WTC11 (cell line): ENCODE data around the gene SNX2. TPM values are rescaled to one million over a fixed set of nuclear protein-coding genes. Genes with fewer than 3 reads are reported as not detected.

ENCODE experiments used
- ATAC-seq: fragments of 200-7000 bp; cut with Tn5 transposase; 2 replicates; pipeline ENCODE4 v1.10.0; 2021; ENCODE audit warnings: mild to moderate bottlenecking, moderate library complexity
- CTCF ChIA-PET: fragments of 300-600 bp; sonication (Branson Sonifier 250); formaldehyde crosslinking; loops from one replicate; lab custom pipeline; 2021; ENCODE audit warnings: antibody characterized with exemption; lab: Charles Lee
- POLR2A ChIA-PET: fragments of 350-600 bp; sonication (Branson Sonifier 250); formaldehyde crosslinking; loops from one replicate; lab custom pipeline; 2021; ENCODE audit warnings: antibody characterized with exemption; lab: Charles Lee
- DNase-seq: peaks from one replicate; pipeline ENCODE4 v3.0.0; 2021; ENCODE audit warnings: low spot score
- H3K27ac Mint-ChIP-seq: 2 replicates; pipeline ENCODE4 v1.8.0; 2021; ENCODE audit warnings: mixed read lengths
- H3K27me3 Mint-ChIP-seq: 2 replicates; pipeline ENCODE4 v1.8.0; 2021; ENCODE audit warnings: low read depth, mild to moderate bottlenecking, moderate library complexity, mixed read lengths
- H3K36me3 Mint-ChIP-seq: 2 replicates; pipeline ENCODE4 v1.8.0; 2021; ENCODE audit warnings: mixed read lengths
- H3K4me1 Mint-ChIP-seq: 2 replicates; pipeline ENCODE4 v1.8.0; 2022; ENCODE audit warnings: mixed read lengths
- H3K4me3 Mint-ChIP-seq: 2 replicates; pipeline ENCODE4 v1.8.0; 2021; ENCODE audit warnings: mild to moderate bottlenecking, moderate library complexity, mixed read lengths
- H3K9me3 Mint-ChIP-seq: 2 replicates; pipeline ENCODE4 v1.8.0; 2021; ENCODE audit warnings: mixed read lengths
- ATF1 ChIP-seq: sonication (generic); formaldehyde crosslinking; IDR thresholded peaks from 2 replicates; pipeline ENCODE4 v1.8.1; 2023; ENCODE audit warnings: mild to moderate bottlenecking, moderate library complexity, missing genetic modification reagents
- ESRRA ChIP-seq: sonication (generic); formaldehyde crosslinking; IDR thresholded peaks from 2 replicates; pipeline ENCODE4 v1.8.1; 2022; ENCODE audit warnings: mild to moderate bottlenecking, missing genetic modification reagents, borderline replicate concordance
- ETV6 ChIP-seq: sonication (generic); formaldehyde crosslinking; IDR thresholded peaks from 2 replicates; pipeline ENCODE4 v1.8.1; 2022; ENCODE audit warnings: mild to moderate bottlenecking, missing genetic modification reagents
- FOXK1 ChIP-seq: sonication (generic); formaldehyde crosslinking; IDR thresholded peaks from 2 replicates; pipeline ENCODE4 v1.8.0; 2022; ENCODE audit warnings: mild to moderate bottlenecking, moderate library complexity, missing genetic modification reagents
- FOXP1 ChIP-seq: sonication (generic); formaldehyde crosslinking; IDR thresholded peaks from 2 replicates; pipeline ENCODE4 v1.8.0; 2022; ENCODE audit warnings: missing genetic modification reagents, mild to moderate bottlenecking, moderate library complexity, borderline replicate concordance
- GABPB1 ChIP-seq: sonication (generic); formaldehyde crosslinking; IDR thresholded peaks from 2 replicates; pipeline ENCODE4 v1.8.1; 2023; ENCODE audit warnings: mild to moderate bottlenecking, missing genetic modification reagents
- MXD4 ChIP-seq: fragments of 250-450 bp; sonication (Bioruptor Pico); IDR thresholded peaks from 2 replicates; pipeline ENCODE4 v1.8.0; 2021; ENCODE audit warnings: mild to moderate bottlenecking, moderate library complexity, borderline replicate concordance
- MYBL2 ChIP-seq: sonication (generic); formaldehyde crosslinking; IDR thresholded peaks from 2 replicates; pipeline ENCODE4 v1.8.1; 2023; ENCODE audit warnings: mild to moderate bottlenecking, moderate library complexity, missing genetic modification reagents
- SMAD4 ChIP-seq: sonication (generic); formaldehyde crosslinking; IDR thresholded peaks from 2 replicates; pipeline ENCODE4 v1.8.0; 2022; ENCODE audit warnings: mild to moderate bottlenecking, missing genetic modification reagents
- SP1 ChIP-seq: sonication (generic); formaldehyde crosslinking; conservative IDR thresholded peaks from 2 replicates; pipeline ENCODE4 v1.8.1; 2022; ENCODE audit warnings: missing genetic modification reagents
- ZNF219 ChIP-seq: sonication (generic); formaldehyde crosslinking; IDR thresholded peaks from 2 replicates; pipeline ENCODE4 v1.8.0; 2023; ENCODE audit warnings: missing genetic modification reagents, mild to moderate bottlenecking, borderline replicate concordance
- total RNA-seq: library from RNA; stranded (reverse); gene quantifications from 3 replicates; pipeline ENCODE4 v1.2.3, GENCODE V29; 2021
- TF ChIP-seq, protein P1 (sequence below): sonication (generic); formaldehyde crosslinking; IDR thresholded peaks from 2 replicates; pipeline ENCODE4 v1.8.1; 2023; ENCODE audit warnings: mild to moderate bottlenecking, missing genetic modification reagents, moderate library complexity
- TF ChIP-seq, protein P2 (sequence below): fragments of 250-450 bp; sonication (Bioruptor Pico); IDR thresholded peaks from 2 replicates; pipeline ENCODE4 v1.9.0; 2021; ENCODE audit warnings: mild to moderate bottlenecking, borderline replicate concordance
- TF ChIP-seq, protein P3 (sequence below): sonication (generic); formaldehyde crosslinking; IDR thresholded peaks from 2 replicates; pipeline ENCODE4 v1.8.1; 2023; ENCODE audit warnings: mild to moderate bottlenecking, missing genetic modification reagents
- TF ChIP-seq, protein P4 (sequence below): sonication (generic); formaldehyde crosslinking; IDR thresholded peaks from 2 replicates; pipeline ENCODE4 v1.8.0; 2023; ENCODE audit warnings: missing genetic modification reagents, mild to moderate bottlenecking, borderline replicate concordance
- TF ChIP-seq, protein P5 (sequence below): sonication (generic); formaldehyde crosslinking; IDR thresholded peaks from 2 replicates; pipeline ENCODE4 v1.8.1; 2023; ENCODE audit warnings: mild to moderate bottlenecking, moderate library complexity, missing genetic modification reagents
- TF ChIP-seq, protein P6 (sequence below): sonication (generic); formaldehyde crosslinking; IDR thresholded peaks from 2 replicates; pipeline ENCODE4 v1.8.1; 2022; ENCODE audit warnings: mild to moderate bottlenecking, moderate library complexity, missing genetic modification reagents

The SNX2 gene
- total RNA-seq, 1 experiment from 2014 or later = 63.7 TPM

DNA sequence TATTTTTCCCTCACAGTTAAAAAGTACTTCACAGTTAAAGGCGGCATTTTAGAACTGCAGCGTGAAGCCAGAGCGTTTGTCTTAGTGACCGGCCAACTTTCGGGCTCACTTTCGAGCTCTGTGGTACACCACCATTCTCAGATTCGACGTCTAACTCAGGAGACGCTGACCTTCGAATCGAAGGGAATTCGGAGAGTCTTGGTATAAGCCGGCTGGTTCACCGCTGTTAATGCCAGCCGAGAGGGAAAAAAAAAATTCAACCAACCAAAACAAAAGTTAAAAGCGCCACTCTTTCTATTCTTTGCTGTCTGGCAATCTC lies 70.0 kb downstream of the SNX2 start:
- DNase-seq (no peak), ATAC-seq (peak; percentile 5)
- H3K27ac Mint-ChIP-seq = peak overlapping the region; percentile 96
- peak overlapping the region; percentile 85 for H3K4me3 Mint-ChIP-seq
- CTCF ChIA-PET = interaction anchor here (1.6 to 1.7 kb wide), 2 partner anchors 141 to 329 kb away, joined by 4 to 6 read pairs; no protein-coding TSS in a partner anchor
- H3K4me1 Mint-ChIP-seq = peaks cover 36% of the 10 kb centered on the region
- TF ChIP-seq ESRRA (CRISPR knock-in tag) (no peak), GABPB1 (CRISPR knock-in tag) (no peak), MXD4 (CRISPR knock-in tag) (no peak), SMAD4 (CRISPR knock-in tag) (no peak), ZNF219 (no peak), FOXK1 (CRISPR knock-in tag) (no peak)
- no peaks in the 10 kb centered on the region; the same call in 1 of the 2 replicates for H3K36me3 Mint-ChIP-seq
- peaks cover 18% of the 10 kb centered on the region for H3K27me3 Mint-ChIP-seq
- POLR2A ChIA-PET = interaction anchor here (0.5 to 2.0 kb wide), 3 partner anchors 14 to 1759 kb away, joined by 3 to 7 read pairs (median 5); partner anchors contain the start of gene SNX2
- peaks cover 6% of the 10 kb centered on the region; the same call in 1 of the 2 replicates for H3K9me3 Mint-ChIP-seq

DNA sequence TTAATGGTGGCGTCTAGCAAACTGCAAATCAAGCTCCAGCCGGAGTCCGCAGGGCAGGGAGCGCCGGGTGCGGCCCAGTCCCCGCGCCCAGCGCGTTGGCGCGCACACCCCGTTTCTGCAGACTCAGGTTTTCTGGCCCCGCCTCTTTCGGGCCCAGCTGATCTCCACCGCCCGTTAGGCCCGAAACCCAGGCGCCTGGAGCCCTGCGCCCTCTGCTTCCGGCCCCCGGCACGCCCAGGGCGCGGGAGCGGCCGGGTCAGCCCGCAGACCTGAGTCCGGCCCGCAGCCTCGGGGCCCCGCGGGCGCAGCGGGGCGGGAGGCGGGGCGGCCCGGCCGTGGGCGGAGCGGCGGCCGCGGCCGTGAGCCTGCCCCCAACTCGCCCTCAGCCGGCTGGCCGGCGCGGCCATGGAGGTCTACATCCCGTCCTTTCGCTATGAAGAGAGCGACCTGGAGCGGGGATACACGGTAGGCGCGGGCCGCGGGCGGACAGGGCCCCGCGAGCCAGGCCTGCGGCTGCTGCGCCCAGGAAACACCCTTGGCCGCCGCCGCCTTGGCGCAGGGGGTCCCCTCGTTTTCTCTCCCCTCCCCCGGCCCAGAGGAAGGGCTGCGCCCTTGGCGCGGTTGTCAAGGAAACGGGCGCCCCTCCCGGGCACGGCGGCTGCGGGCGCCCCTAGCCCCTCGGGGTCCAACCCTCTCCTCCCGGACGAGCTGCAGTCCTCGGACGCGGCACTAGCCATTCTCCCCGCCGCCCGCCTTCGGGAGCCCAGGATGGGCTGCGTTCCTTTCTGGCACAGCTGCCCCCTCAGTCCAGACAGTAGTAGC lies 70.6 kb downstream of the SNX2 start, which contains the start of gene SNX24:
SNX24 (plus strand) TSS at position 385 of the 822 bp plus-strand sequence; CDS start at position 406, 21 bp downstream.
- peak within 1 kb of the TSS; percentile 85 for H3K4me3 Mint-ChIP-seq
- peaks cover 4% of the 10 kb centered on the region; the same call in 1 of the 2 replicates for H3K9me3 Mint-ChIP-seq
- POLR2A ChIA-PET = interaction anchor here (0.5 to 2.0 kb wide), 3 partner anchors 14 to 1759 kb away, joined by 3 to 7 read pairs (median 5); partner anchors contain the start of gene SNX2
- peak; percentile 84 for DNase-seq
- H3K27ac Mint-ChIP-seq = peak within 1 kb of the TSS; percentile 96
- CTCF ChIA-PET = interaction anchor here (1.6 to 1.7 kb wide), 2 partner anchors 141 to 329 kb away, joined by 4 to 6 read pairs; no protein-coding TSS in a partner anchor
- peak; percentile 69; the same call in 1 of the 2 replicates for TF ChIP-seq FOXP1 (CRISPR knock-in tag)
- TF ChIP-seq, protein P1, sequence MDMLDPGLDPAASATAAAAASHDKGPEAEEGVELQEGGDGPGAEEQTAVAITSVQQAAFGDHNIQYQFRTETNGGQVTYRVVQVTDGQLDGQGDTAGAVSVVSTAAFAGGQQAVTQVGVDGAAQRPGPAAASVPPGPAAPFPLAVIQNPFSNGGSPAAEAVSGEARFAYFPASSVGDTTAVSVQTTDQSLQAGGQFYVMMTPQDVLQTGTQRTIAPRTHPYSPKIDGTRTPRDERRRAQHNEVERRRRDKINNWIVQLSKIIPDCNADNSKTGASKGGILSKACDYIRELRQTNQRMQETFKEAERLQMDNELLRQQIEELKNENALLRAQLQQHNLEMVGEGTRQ (CRISPR knock-in tag) = 0 out of 2 replicates have a peak, but pooled peaks have one; percentile 30
- TF ChIP-seq, protein P2, sequence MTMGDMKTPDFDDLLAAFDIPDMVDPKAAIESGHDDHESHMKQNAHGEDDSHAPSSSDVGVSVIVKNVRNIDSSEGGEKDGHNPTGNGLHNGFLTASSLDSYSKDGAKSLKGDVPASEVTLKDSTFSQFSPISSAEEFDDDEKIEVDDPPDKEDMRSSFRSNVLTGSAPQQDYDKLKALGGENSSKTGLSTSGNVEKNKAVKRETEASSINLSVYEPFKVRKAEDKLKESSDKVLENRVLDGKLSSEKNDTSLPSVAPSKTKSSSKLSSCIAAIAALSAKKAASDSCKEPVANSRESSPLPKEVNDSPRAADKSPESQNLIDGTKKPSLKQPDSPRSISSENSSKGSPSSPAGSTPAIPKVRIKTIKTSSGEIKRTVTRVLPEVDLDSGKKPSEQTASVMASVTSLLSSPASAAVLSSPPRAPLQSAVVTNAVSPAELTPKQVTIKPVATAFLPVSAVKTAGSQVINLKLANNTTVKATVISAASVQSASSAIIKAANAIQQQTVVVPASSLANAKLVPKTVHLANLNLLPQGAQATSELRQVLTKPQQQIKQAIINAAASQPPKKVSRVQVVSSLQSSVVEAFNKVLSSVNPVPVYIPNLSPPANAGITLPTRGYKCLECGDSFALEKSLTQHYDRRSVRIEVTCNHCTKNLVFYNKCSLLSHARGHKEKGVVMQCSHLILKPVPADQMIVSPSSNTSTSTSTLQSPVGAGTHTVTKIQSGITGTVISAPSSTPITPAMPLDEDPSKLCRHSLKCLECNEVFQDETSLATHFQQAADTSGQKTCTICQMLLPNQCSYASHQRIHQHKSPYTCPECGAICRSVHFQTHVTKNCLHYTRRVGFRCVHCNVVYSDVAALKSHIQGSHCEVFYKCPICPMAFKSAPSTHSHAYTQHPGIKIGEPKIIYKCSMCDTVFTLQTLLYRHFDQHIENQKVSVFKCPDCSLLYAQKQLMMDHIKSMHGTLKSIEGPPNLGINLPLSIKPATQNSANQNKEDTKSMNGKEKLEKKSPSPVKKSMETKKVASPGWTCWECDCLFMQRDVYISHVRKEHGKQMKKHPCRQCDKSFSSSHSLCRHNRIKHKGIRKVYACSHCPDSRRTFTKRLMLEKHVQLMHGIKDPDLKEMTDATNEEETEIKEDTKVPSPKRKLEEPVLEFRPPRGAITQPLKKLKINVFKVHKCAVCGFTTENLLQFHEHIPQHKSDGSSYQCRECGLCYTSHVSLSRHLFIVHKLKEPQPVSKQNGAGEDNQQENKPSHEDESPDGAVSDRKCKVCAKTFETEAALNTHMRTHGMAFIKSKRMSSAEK (CRISPR knock-in tag) = no peak
- peak; percentile 65 for TF ChIP-seq SP1
- TF ChIP-seq, protein P3, sequence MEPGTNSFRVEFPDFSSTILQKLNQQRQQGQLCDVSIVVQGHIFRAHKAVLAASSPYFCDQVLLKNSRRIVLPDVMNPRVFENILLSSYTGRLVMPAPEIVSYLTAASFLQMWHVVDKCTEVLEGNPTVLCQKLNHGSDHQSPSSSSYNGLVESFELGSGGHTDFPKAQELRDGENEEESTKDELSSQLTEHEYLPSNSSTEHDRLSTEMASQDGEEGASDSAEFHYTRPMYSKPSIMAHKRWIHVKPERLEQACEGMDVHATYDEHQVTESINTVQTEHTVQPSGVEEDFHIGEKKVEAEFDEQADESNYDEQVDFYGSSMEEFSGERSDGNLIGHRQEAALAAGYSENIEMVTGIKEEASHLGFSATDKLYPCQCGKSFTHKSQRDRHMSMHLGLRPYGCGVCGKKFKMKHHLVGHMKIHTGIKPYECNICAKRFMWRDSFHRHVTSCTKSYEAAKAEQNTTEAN (CRISPR knock-in tag) = no peak
- TF ChIP-seq, protein P4, sequence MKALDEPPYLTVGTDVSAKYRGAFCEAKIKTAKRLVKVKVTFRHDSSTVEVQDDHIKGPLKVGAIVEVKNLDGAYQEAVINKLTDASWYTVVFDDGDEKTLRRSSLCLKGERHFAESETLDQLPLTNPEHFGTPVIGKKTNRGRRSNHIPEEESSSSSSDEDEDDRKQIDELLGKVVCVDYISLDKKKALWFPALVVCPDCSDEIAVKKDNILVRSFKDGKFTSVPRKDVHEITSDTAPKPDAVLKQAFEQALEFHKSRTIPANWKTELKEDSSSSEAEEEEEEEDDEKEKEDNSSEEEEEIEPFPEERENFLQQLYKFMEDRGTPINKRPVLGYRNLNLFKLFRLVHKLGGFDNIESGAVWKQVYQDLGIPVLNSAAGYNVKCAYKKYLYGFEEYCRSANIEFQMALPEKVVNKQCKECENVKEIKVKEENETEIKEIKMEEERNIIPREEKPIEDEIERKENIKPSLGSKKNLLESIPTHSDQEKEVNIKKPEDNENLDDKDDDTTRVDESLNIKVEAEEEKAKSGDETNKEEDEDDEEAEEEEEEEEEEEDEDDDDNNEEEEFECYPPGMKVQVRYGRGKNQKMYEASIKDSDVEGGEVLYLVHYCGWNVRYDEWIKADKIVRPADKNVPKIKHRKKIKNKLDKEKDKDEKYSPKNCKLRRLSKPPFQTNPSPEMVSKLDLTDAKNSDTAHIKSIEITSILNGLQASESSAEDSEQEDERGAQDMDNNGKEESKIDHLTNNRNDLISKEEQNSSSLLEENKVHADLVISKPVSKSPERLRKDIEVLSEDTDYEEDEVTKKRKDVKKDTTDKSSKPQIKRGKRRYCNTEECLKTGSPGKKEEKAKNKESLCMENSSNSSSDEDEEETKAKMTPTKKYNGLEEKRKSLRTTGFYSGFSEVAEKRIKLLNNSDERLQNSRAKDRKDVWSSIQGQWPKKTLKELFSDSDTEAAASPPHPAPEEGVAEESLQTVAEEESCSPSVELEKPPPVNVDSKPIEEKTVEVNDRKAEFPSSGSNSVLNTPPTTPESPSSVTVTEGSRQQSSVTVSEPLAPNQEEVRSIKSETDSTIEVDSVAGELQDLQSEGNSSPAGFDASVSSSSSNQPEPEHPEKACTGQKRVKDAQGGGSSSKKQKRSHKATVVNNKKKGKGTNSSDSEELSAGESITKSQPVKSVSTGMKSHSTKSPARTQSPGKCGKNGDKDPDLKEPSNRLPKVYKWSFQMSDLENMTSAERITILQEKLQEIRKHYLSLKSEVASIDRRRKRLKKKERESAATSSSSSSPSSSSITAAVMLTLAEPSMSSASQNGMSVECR (CRISPR knock-in tag) = 0 out of 2 replicates have a peak, but pooled peaks have one; percentile 6
- peak; percentile 20; the same call in 1 of the 2 replicates for TF ChIP-seq ETV6
- TF ChIP-seq MYBL2 (CRISPR knock-in tag) = peak; percentile 61
- TF ChIP-seq, protein P5, sequence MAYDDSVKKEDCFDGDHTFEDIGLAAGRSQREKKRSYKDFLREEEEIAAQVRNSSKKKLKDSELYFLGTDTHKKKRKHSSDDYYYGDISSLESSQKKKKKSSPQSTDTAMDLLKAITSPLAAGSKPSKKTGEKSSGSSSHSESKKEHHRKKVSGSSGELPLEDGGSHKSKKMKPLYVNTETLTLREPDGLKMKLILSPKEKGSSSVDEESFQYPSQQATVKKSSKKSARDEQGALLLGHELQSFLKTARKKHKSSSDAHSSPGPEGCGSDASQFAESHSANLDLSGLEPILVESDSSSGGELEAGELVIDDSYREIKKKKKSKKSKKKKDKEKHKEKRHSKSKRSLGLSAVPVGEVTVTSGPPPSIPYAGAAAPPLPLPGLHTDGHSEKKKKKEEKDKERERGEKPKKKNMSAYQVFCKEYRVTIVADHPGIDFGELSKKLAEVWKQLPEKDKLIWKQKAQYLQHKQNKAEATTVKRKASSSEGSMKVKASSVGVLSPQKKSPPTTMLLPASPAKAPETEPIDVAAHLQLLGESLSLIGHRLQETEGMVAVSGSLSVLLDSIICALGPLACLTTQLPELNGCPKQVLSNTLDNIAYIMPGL = peak; percentile 83
- TF ChIP-seq, protein P6, sequence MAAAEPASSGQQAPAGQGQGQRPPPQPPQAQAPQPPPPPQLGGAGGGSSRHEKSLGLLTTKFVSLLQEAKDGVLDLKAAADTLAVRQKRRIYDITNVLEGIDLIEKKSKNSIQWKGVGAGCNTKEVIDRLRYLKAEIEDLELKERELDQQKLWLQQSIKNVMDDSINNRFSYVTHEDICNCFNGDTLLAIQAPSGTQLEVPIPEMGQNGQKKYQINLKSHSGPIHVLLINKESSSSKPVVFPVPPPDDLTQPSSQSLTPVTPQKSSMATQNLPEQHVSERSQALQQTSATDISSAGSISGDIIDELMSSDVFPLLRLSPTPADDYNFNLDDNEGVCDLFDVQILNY (CRISPR knock-in tag) = peak; percentile 46; the same call in 1 of the 2 replicates
- TF ChIP-seq GABPB1 (CRISPR knock-in tag) = no peak
- no peak for TF ChIP-seq ATF1 (CRISPR knock-in tag)
- peaks cover 18% of the 10 kb centered on the region for H3K27me3 Mint-ChIP-seq
- no peaks in the 10 kb centered on the region for H3K36me3 Mint-ChIP-seq
- H3K4me1 Mint-ChIP-seq = peaks cover 36% of the 10 kb centered on the region
- peak; percentile 85 for ATAC-seq
